GM23248 (cell line): ENCODE measurements around the gene ADAMTSL1. TPM values are rescaled to one million over a fixed set of nuclear protein-coding genes. Genes with fewer than 3 reads are reported as not detected.
A peak's percentile ranks its signal among the peaks of the same experiment; 100 is the strongest.

Experiments used
- DNase-seq: peaks from one replicate; pipeline ENCODE4 v3.0.0-alpha.2; 2015
- H2AFZ ChIP-seq: fragments of 200-600 bp; sonication (generic); 2 replicates; pipeline ENCODE4 v1.6.1; 2016; ENCODE audit warnings: antibody characterized with exemption
- H3F3A ChIP-seq: fragments of 200-600 bp; sonication (generic); 2 replicates; pipeline ENCODE4 v1.6.1; 2016; ENCODE audit warnings: mild to moderate bottlenecking, antibody characterized with exemption, mixed run types; ENCODE audit not compliant: insufficient read depth
- H3K27ac ChIP-seq: fragments of 200-600 bp; sonication (generic); 2 replicates; pipeline ENCODE4 v1.5.1; 2016; ENCODE audit warnings: mild to moderate bottlenecking
- H3K27me3 ChIP-seq: fragments of 200-600 bp; sonication (generic); replicated peaks from 2 replicates; pipeline ENCODE4 v1.6.1; 2016; ENCODE audit warnings: mild to moderate bottlenecking; ENCODE audit not compliant: insufficient read depth
- H3K36me3 ChIP-seq: fragments of 200-600 bp; sonication (generic); 2 replicates; pipeline ENCODE4 v1.6.1; 2016; ENCODE audit warnings: low read depth, mild to moderate bottlenecking
- H3K4me1 ChIP-seq: fragments of 200-600 bp; sonication (generic); 2 replicates; pipeline ENCODE4 v1.6.1; 2016; ENCODE audit warnings: mild to moderate bottlenecking; ENCODE audit not compliant: insufficient read depth
- H3K4me2 ChIP-seq: fragments of 200-600 bp; sonication (generic); one replicate; pipeline ENCODE4 v1.6.1; 2016; ENCODE audit warnings: mild to moderate bottlenecking; ENCODE audit not compliant: unreplicated experiment
- H3K4me3 ChIP-seq: fragments of 200-600 bp; sonication (generic); 2 replicates; pipeline ENCODE4 v1.5.1; 2016; ENCODE audit warnings: mild to moderate bottlenecking
- H3K79me2 ChIP-seq: fragments of 200-600 bp; sonication (generic); 2 replicates; pipeline ENCODE4 v1.6.1; 2016; ENCODE audit warnings: mild to moderate bottlenecking; ENCODE audit not compliant: insufficient read depth
- H3K9ac ChIP-seq: fragments of 200-600 bp; sonication (generic); 2 replicates; pipeline ENCODE4 v1.6.1; 2016; ENCODE audit warnings: mild to moderate bottlenecking
- H3K9me2 ChIP-seq: fragments of 200-600 bp; sonication (generic); 2 replicates; pipeline ENCODE4 v1.6.1; 2016; ENCODE audit warnings: mixed run types, mild to moderate bottlenecking, moderate library complexity; ENCODE audit not compliant: insufficient read depth
- H3K9me3 ChIP-seq: fragments of 200-600 bp; sonication (generic); one replicate; pipeline ENCODE4 v1.6.1; 2017; ENCODE audit warnings: low read depth
- H4K20me1 ChIP-seq: fragments of 200-600 bp; sonication (generic); 2 replicates; pipeline ENCODE4 v1.6.0; 2016; ENCODE audit not compliant: insufficient read depth
- EZH2 ChIP-seq: fragments of 200-600 bp; sonication (generic); IDR thresholded peaks from 2 replicates; pipeline ENCODE4 v1.6.1; 2018; ENCODE audit warnings: antibody characterized with exemption, mild to moderate bottlenecking; ENCODE audit not compliant: insufficient read depth, poor library complexity, severe bottlenecking
- EZH2phosphoT487 ChIP-seq: fragments of 200-600 bp; sonication (generic); IDR thresholded peaks from 2 replicates; pipeline ENCODE4 v1.6.1; 2018; ENCODE audit warnings: antibody characterized with exemption, moderate library complexity, mild to moderate bottlenecking, low read depth; ENCODE audit not compliant: insufficient read depth
- WGBS, 2 experiments: methylation state at CpG; one replicate each; pipeline ENCODE4 v1.1.6; 2015 to 2017; ENCODE audit warnings: low lambda C conversion rate in 2 of 2, low coverage in 1 of 2; ENCODE audit errors: missing lambda C conversion rate in 2 of 2; 5-methylcytosine and 5-hydroxymethylcytosine counted together
- in situ Hi-C: fragments of 300-500 bp; cut with MboI; formaldehyde crosslinking; loops from 2 replicates; pipeline ENCODE4 v1.15.0; 2020
- polyA plus RNA-seq: library from polyadenylated mRNA; unstranded; fragments of >200 nt; fragmentation: Nextera tagmentation; extraction: Ambion mirVana; gene quantifications from 2 replicates; pipeline ENCODE4 v1.2.1, GENCODE V29; 2016
- total RNA-seq: library from RNA; depleted of rRNA; stranded (reverse); fragments of >200 nt; shearing (Covaris generic); gene quantifications from 2 replicates; pipeline ENCODE4 v1.2.3, GENCODE V29; 2014

The ADAMTSL1 gene
- total and polyA plus RNA-seq, 2 experiments from 2014 or later = 77.0 to 273 TPM

- Histone ChIP-seq H3K4me2 (no peak overlapping the region), H3F3A (peaks cover 52% of the 10 kb centered on the region), H3K4me1 (peaks cover 33% of the 10 kb centered on the region), H3K27ac (peak overlapping the region; percentile 69), H3K9me2 (no peaks in the 10 kb centered on the region), H3K36me3 (peaks cover 31% of the 10 kb centered on the region), H4K20me1 (no peaks in the 10 kb centered on the region), H3K79me2 (no peaks in the 10 kb centered on the region), H3K4me3 (no peak overlapping the region), H3K27me3 (no peaks in the 10 kb centered on the region), H3K9ac (peak overlapping the region; percentile 28; the same call in 1 of the 2 replicates), H2AFZ (no peak overlapping the region), H3K9me3 (no peaks in the 10 kb centered on the region)
- WGBS, 2 experiments = 70 to 73% methylated on average over 12 of the region's 12 CpGs
- TF ChIP-seq EZH2 (no peak), EZH2phosphoT487 (no peak)
- in situ Hi-C loops = loop anchor here (25.0 kb wide), 1 partner anchor 456 kb away; no protein-coding TSS in a partner anchor
- DNase-seq = peak; percentile 42
These were observed 244.4 kb downstream of the ADAMTSL1 start for GRCh38 chr9:18718393-18718792.

GRCh38 chr9:18718932-18719331 is 245.0 kb downstream of the ADAMTSL1 start:
- in situ Hi-C loops = loop anchor here (25.0 kb wide), 1 partner anchor 457 kb away; no protein-coding TSS in a partner anchor

GRCh38 chr9:18720691-18721090 is 246.7 kb downstream of the ADAMTSL1 start:
- 47% methylated on average over 5 of the region's 5 CpGs for WGBS, 2 experiments
- peaks cover 50% of the 10 kb centered on the region for H3K36me3 ChIP-seq
- H3K9ac ChIP-seq = peak overlapping the region; percentile 30
- in situ Hi-C loops = loop anchor here (25.0 kb wide), 1 partner anchor 458 kb away; no protein-coding TSS in a partner anchor
- H3K27me3 ChIP-seq = no peaks in the 10 kb centered on the region
- no peak overlapping the region for H3K4me2 ChIP-seq
- H3K27ac ChIP-seq = peak overlapping the region; percentile 67
- no peaks in the 10 kb centered on the region for H3K9me3 ChIP-seq
- DNase-seq = peak; percentile 93
- no peak overlapping the region for H2AFZ ChIP-seq
- peaks cover 54% of the 10 kb centered on the region for H3F3A ChIP-seq
- TF ChIP-seq EZH2phosphoT487 (no peak), EZH2 (no peak)
- no peaks in the 10 kb centered on the region for H3K9me2 ChIP-seq
- H3K4me3 ChIP-seq = no peak overlapping the region
- peaks cover 5% of the 10 kb centered on the region; the same call in 1 of the 2 replicates for H3K79me2 ChIP-seq
- no peaks in the 10 kb centered on the region for H4K20me1 ChIP-seq
- H3K4me1 ChIP-seq = peaks cover 33% of the 10 kb centered on the region

More at GRCh38 chr9:18718932-18719331, 245.0 kb downstream of the ADAMTSL1 start:
- no peaks in the 10 kb centered on the region for H3K79me2 ChIP-seq
- no peak overlapping the region; the same call in 1 of the 2 replicates for H3K9ac ChIP-seq
- H4K20me1 ChIP-seq = no peaks in the 10 kb centered on the region
- H3K27ac ChIP-seq = peak overlapping the region; percentile 69
- H3F3A ChIP-seq = peaks cover 53% of the 10 kb centered on the region
- DNase-seq = peak; percentile 21
- H3K4me3 ChIP-seq = no peak overlapping the region
- no peaks in the 10 kb centered on the region for H3K9me3 ChIP-seq
- peaks cover 33% of the 10 kb centered on the region for H3K4me1 ChIP-seq
- no peak overlapping the region for H3K4me2 ChIP-seq
- no peak for TF ChIP-seq EZH2phosphoT487
- TF ChIP-seq EZH2 = no peak
- WGBS, 2 experiments = 95 to 97% methylated on average over 1 of the region's 1 CpG
- H3K36me3 ChIP-seq = peaks cover 36% of the 10 kb centered on the region
- H3K9me2 ChIP-seq = no peaks in the 10 kb centered on the region
- no peak overlapping the region for H2AFZ ChIP-seq
- no peaks in the 10 kb centered on the region for H3K27me3 ChIP-seq

GRCh38 chr9:18721267-18721994 is 247.5 kb downstream of the ADAMTSL1 start:
- DNase-seq = peak; percentile 52
- WGBS, 2 experiments = 46 to 52% methylated on average over 10 of the region's 10 CpGs
- no peak overlapping the region for H2AFZ ChIP-seq

More at GRCh38 chr9:18721267-18721994, 247.5 kb downstream of the ADAMTSL1 start:
- Histone ChIP-seq H3K9me2 (no peaks in the 10 kb centered on the region), H3K4me3 (no peak overlapping the region), H3K4me1 (peaks cover 38% of the 10 kb centered on the region), H3K79me2 (peaks cover 10% of the 10 kb centered on the region; the same call in 1 of the 2 replicates), H3K4me2 (no peak overlapping the region), H3K36me3 (peaks cover 54% of the 10 kb centered on the region), H3K9me3 (no peaks in the 10 kb centered on the region), H3K27ac (peak overlapping the region; percentile 67), H3F3A (peaks cover 62% of the 10 kb centered on the region), H4K20me1 (no peaks in the 10 kb centered on the region), H3K27me3 (no peaks in the 10 kb centered on the region), H3K9ac (peak overlapping the region; percentile 30)
- no peak for TF ChIP-seq EZH2
- no peak for TF ChIP-seq EZH2phosphoT487
- in situ Hi-C loops = loop anchor here (25.0 kb wide), 1 partner anchor 459 kb away; no protein-coding TSS in a partner anchor
